GM20000 (cell line): ENCODE data around the gene REXO5.
"Not testable (repeated sequence)": the region's sequence is repeated elsewhere in the genome, so short reads cannot be mapped to it uniquely, and the experiment has no call there.

ENCODE experiments used
- DNase-seq: peaks from one replicate; pipeline ENCODE4 v3.0.0; 2012; ENCODE audit warnings: low spot score
- TF ChIP-seq, protein P1 (sequence below): IDR thresholded peaks from 2 replicates; pipeline ENCODE4 v1.5.1; 2012; ENCODE audit warnings: mild to moderate bottlenecking, control low read depth; ENCODE audit errors: extremely low read depth, missing control alignments

REXO5 gene

GRCh38 chr16:20806168-20807050 is at the start of gene REXO5, which contains the start of gene ERI2:
TSS of gene REXO5 (plus strand) at chr16:20806527. CDS start at chr16:20806954, 427 bp downstream.
TSS of gene ERI2 (minus strand) at chr16:20806472. CDS start at chr16:20806430, 42 bp downstream.
- DNase-seq, result peak; percentile 90
- TF ChIP-seq, protein P1, sequence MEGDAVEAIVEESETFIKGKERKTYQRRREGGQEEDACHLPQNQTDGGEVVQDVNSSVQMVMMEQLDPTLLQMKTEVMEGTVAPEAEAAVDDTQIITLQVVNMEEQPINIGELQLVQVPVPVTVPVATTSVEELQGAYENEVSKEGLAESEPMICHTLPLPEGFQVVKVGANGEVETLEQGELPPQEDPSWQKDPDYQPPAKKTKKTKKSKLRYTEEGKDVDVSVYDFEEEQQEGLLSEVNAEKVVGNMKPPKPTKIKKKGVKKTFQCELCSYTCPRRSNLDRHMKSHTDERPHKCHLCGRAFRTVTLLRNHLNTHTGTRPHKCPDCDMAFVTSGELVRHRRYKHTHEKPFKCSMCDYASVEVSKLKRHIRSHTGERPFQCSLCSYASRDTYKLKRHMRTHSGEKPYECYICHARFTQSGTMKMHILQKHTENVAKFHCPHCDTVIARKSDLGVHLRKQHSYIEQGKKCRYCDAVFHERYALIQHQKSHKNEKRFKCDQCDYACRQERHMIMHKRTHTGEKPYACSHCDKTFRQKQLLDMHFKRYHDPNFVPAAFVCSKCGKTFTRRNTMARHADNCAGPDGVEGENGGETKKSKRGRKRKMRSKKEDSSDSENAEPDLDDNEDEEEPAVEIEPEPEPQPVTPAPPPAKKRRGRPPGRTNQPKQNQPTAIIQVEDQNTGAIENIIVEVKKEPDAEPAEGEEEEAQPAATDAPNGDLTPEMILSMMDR, result peak; percentile 72

GRCh38 chr16:20760346-20760745 is 46.0 kb upstream of the REXO5 start:
- TF ChIP-seq, protein P1, result no peak
- DNase-seq, result no peak

DNA sequence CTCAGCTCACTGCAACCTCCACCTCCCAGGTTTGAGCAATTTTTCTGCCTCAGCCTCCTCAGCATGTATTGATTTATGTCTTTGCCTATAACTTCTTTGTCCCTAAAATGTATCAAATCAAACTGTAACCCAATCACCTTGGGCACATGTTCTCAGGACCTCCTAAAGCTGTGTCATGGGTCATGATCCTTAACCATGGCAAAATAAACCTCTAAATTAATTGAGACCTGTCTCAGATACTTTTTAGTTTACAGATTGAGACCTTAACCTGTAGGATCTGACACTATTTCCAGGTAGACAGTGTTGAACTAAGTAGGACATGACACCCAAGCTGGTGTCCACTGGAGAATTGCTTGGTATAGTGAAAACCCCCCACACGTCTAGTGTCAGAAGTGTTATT is 45.2 kb upstream of the REXO5 start:
- TF ChIP-seq, protein P1, result no peak
- no peak for DNase-seq

DNA sequence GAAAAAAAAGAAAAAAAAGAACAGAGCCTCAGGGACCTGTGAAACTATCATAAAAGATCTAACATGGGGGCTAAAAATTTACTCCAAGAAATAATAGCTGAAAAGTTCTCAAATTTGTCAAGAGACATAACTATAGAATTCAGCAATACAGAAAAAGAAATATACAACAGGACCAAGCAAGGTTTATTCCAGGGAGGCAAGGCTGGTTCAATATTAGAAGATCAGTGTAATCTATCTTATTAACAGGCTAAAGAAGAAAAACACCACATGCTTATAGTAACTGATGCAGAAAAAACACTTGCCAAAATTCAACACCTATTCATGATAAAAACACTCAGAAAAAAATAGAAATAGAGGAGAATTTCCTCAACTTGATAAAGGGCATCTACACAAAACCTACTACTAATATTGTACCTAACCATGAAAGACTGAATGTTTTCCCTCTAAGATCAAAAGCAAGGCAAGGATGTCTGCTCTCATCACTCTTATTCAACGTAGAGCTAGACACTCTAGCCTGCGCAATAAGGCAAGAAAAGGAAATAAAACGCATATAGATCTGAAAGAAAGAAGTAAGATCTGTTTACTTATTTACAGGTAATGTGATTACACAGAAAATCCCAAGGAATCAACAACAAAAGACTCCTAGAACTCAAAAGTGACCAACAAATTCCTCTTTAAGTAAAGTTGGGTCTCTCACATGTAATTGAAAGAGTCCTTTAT is 43.8 kb upstream of the REXO5 start:
- DNase-seq, result no peak
- TF ChIP-seq, protein P1, result no peak

GRCh38 chr16:20763461-20764232 is 42.7 kb upstream of the REXO5 start, which contains the start of gene ACSM3:
TSS of gene ACSM3 (plus strand) at chr16:20764014. CDS start at chr16:20770035, 6,021 bp downstream.
- DNase-seq, result peak; percentile 84
- TF ChIP-seq, protein P1, result no peak

DNA sequence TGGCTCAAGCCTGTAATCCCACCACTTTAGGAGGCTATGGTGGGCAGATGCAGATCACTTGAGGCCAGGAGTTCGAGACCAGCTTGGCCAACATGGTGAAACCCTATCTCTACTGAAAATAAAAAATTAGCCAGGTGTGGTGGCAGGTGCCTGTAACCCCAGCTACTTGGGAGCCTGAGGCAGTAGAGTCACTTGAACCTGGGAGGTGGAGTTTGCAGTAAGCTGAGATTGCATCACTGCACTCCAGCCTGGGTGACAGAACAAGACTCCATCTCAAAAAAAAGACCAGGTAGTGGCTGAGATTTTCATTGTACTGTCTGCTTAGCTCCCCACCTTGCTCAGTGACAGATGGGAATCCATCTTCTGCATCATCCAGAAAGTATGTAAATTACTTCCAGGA is 41.9 kb upstream of the REXO5 start:
- DNase-seq, result not testable (repeated sequence)

- DNase-seq, result no peak
- TF ChIP-seq, protein P1, result no peak
These were observed 40.6 kb upstream of the REXO5 start for GRCh38 chr16:20765732-20766131.
